Measurements from ENCODE around the gene CGNL1.

Gene CGNL1

GRCh38 chr15:57425842-57426241 is 49.5 kb downstream of the CGNL1 start:
- no peak for TF ChIP-seq CREB1 (IDR thresholded peaks at IDR 0.05; ENCODE audit: low read depth)
- TF ChIP-seq MAX (IDR thresholded peaks at IDR 0.05): no peak
- no peak for TF ChIP-seq YY1 (IDR thresholded peaks at IDR 0.05; ENCODE audit: low read depth)
- no peak for TF ChIP-seq USF1 (IDR thresholded peaks at IDR 0.05)
- TF ChIP-seq ZBTB7A (IDR thresholded peaks at IDR 0.05; ENCODE audit: low read depth): no peak
- TF ChIP-seq TAF1 (IDR thresholded peaks at IDR 0.05; ENCODE audit: low read depth): no peak
- TF ChIP-seq FOXM1 (IDR thresholded peaks at IDR 0.05; ENCODE audit: borderline replicate concordance, low read depth): no peak
- TF ChIP-seq EGR1 (IDR thresholded peaks at IDR 0.05): no peak
- no peak for TF ChIP-seq REST (IDR thresholded peaks at IDR 0.05; ENCODE audit: low read depth)
- TF ChIP-seq CEBPB (IDR thresholded peaks at IDR 0.05): no peak
- no peak for TF ChIP-seq TEAD4 (IDR thresholded peaks at IDR 0.05)
- TF ChIP-seq EP300 (IDR thresholded peaks at IDR 0.05; ENCODE audit: borderline replicate concordance): no peak
- TF ChIP-seq RAD21 (IDR thresholded peaks at IDR 0.05; ENCODE audit: low read depth): no peak
- TF ChIP-seq TCF12 (IDR thresholded peaks at IDR 0.05; ENCODE audit: low read depth): no peak
- no peak for TF ChIP-seq NFIC (IDR thresholded peaks at IDR 0.05)

GRCh38 chr15:57427367-57427821 is 51.1 kb downstream of the CGNL1 start:
- TF ChIP-seq ZBTB7A (IDR thresholded peaks at IDR 0.05; ENCODE audit: low read depth) (no peak), REST (IDR thresholded peaks at IDR 0.05; ENCODE audit: low read depth) (no peak), USF1 (IDR thresholded peaks at IDR 0.05) (no peak), FOXM1 (IDR thresholded peaks at IDR 0.05; ENCODE audit: borderline replicate concordance, low read depth) (no peak), YY1 (IDR thresholded peaks at IDR 0.05; ENCODE audit: low read depth) (no peak), EGR1 (IDR thresholded peaks at IDR 0.05) (no peak), MAX (IDR thresholded peaks at IDR 0.05) (no peak), EP300 (IDR thresholded peaks at IDR 0.05; ENCODE audit: borderline replicate concordance) (no peak), CEBPB (IDR thresholded peaks at IDR 0.05) (no peak), TAF1 (IDR thresholded peaks at IDR 0.05; ENCODE audit: low read depth) (no peak), TCF12 (IDR thresholded peaks at IDR 0.05; ENCODE audit: low read depth) (no peak)

GRCh38 chr15:57432141-57432741 is 55.9 kb downstream of the CGNL1 start:
- no peak for TF ChIP-seq CREB1 (IDR thresholded peaks at IDR 0.05; ENCODE audit: low read depth)
- no peak for TF ChIP-seq TAF1 (IDR thresholded peaks at IDR 0.05; ENCODE audit: low read depth)
- TF ChIP-seq NFIC (IDR thresholded peaks at IDR 0.05): no peak
- TF ChIP-seq FOXM1 (IDR thresholded peaks at IDR 0.05; ENCODE audit: borderline replicate concordance, low read depth): no peak
- no peak for TF ChIP-seq ZBTB7A (IDR thresholded peaks at IDR 0.05; ENCODE audit: low read depth)
- no peak for TF ChIP-seq CEBPB (IDR thresholded peaks at IDR 0.05)
- no peak for TF ChIP-seq EGR1 (IDR thresholded peaks at IDR 0.05)
- TF ChIP-seq REST (IDR thresholded peaks at IDR 0.05; ENCODE audit: low read depth): no peak
- no peak for TF ChIP-seq TEAD4 (IDR thresholded peaks at IDR 0.05)
- TF ChIP-seq TCF12 (IDR thresholded peaks at IDR 0.05; ENCODE audit: low read depth): no peak
- no peak for TF ChIP-seq RAD21 (IDR thresholded peaks at IDR 0.05; ENCODE audit: low read depth)
- TF ChIP-seq USF1 (IDR thresholded peaks at IDR 0.05): no peak
- TF ChIP-seq YY1 (IDR thresholded peaks at IDR 0.05; ENCODE audit: low read depth): no peak
- TF ChIP-seq MAX (IDR thresholded peaks at IDR 0.05): no peak
- TF ChIP-seq EP300 (IDR thresholded peaks at IDR 0.05; ENCODE audit: borderline replicate concordance): no peak
